Measurements from ENCODE around the gene PTPRG. TPM values are rescaled to one million over a fixed set of nuclear protein-coding genes. Genes with fewer than 3 reads are reported as not detected.

PTPRG gene
- total RNA-seq, 6 experiments from 2014 or later: 11.7 to 27.8 (median 14.7) TPM

GRCh38 chr3:61803983-61804382 is 242.6 kb downstream of the PTPRG start:
- no peaks in the 10 kb centered on the region for H3K36me3 ChIP-seq
- H3K4me3 ChIP-seq: no peak overlapping the region
- DNase-seq (no peak), ATAC-seq (no peak)
- intact Hi-C loops (cut with DNase I): no loop called here
- no peaks in the 10 kb centered on the region for H3K27me3 ChIP-seq
- no peaks in the 10 kb centered on the region for H3K9me3 ChIP-seq
- H3K27ac ChIP-seq: no peak overlapping the region
- peaks cover 0 to 23% (median 7%) of the 10 kb centered on the region in 4 donors for H3K4me1 ChIP-seq
- no peak for TF ChIP-seq CTCF (IDR thresholded peaks at IDR 0.05)
- no peak for TF ChIP-seq POLR2A (IDR thresholded peaks at IDR 0.05)
- 71% methylated on average over 1 of the region's 1 CpG for WGBS (ENCODE audit: insufficient coverage, low coverage, low lambda C conversion rate, missing lambda C conversion rate)

- H3K27me3 ChIP-seq: no peaks in the 10 kb centered on the region
- H3K4me3 ChIP-seq: no peak overlapping the region
- no peak overlapping the region for H3K27ac ChIP-seq
- H3K4me1 ChIP-seq: peaks cover 0 to 31% (median 11%) of the 10 kb centered on the region in 4 donors
- no peaks in the 10 kb centered on the region for H3K36me3 ChIP-seq
- no peak for TF ChIP-seq POLR2A (IDR thresholded peaks at IDR 0.05)
- no peak for TF ChIP-seq CTCF (IDR thresholded peaks at IDR 0.05)
- 80% methylated on average over 1 of the region's 1 CpG for WGBS (ENCODE audit: insufficient coverage, low coverage, low lambda C conversion rate, missing lambda C conversion rate)
- H3K9me3 ChIP-seq: no peaks in the 10 kb centered on the region
- ATAC-seq (no peak), DNase-seq (no peak)
- intact Hi-C loops (cut with DNase I): no loop called here
Observed at GRCh38 chr3:61804782-61805181, 243.4 kb downstream of the PTPRG start.

- WGBS (ENCODE audit: insufficient coverage, low coverage, low lambda C conversion rate, missing lambda C conversion rate): 75% methylated on average over 3 of the region's 3 CpGs
- ATAC-seq: no peak
- intact Hi-C loops (cut with DNase I): no loop called here
Observed at GRCh38 chr3:61805510-61806080, 244.2 kb downstream of the PTPRG start.

GRCh38 chr3:61806810-61807209 is 245.4 kb downstream of the PTPRG start:
- TF ChIP-seq POLR2A (IDR thresholded peaks at IDR 0.05) (no peak), CTCF (IDR thresholded peaks at IDR 0.05) (no peak)
- Histone ChIP-seq H3K27me3 (no peaks in the 10 kb centered on the region), H3K9me3 (no peaks in the 10 kb centered on the region), H3K27ac (no peak overlapping the region), H3K4me3 (no peak overlapping the region), H3K36me3 (no peaks in the 10 kb centered on the region), H3K4me1 (peaks cover 0 to 43% (median 18%) of the 10 kb centered on the region in 4 donors)
- intact Hi-C loops (cut with DNase I): no loop called here
- no peak for ATAC-seq
- no peak for DNase-seq
- 82% methylated on average over 4 of the region's 4 CpGs for WGBS (ENCODE audit: insufficient coverage, low coverage, low lambda C conversion rate, missing lambda C conversion rate)

More at GRCh38 chr3:61805510-61806080, 244.2 kb downstream of the PTPRG start:
- Histone ChIP-seq H3K27ac (no peak overlapping the region), H3K4me3 (no peak overlapping the region), H3K36me3 (no peaks in the 10 kb centered on the region), H3K9me3 (no peaks in the 10 kb centered on the region), H3K4me1 (peaks cover 0 to 39% (median 15%) of the 10 kb centered on the region in 4 donors), H3K27me3 (no peaks in the 10 kb centered on the region)
- no peak for TF ChIP-seq CTCF (IDR thresholded peaks at IDR 0.05)
- TF ChIP-seq POLR2A (IDR thresholded peaks at IDR 0.05): no peak
- DNase-seq: no peak

Data from right lobe of liver (tissue), 6 donors.